GM19193 (cell line): ENCODE results near the gene TOMM22.
A peak's percentile ranks its signal among the peaks of the same experiment; 100 is the strongest.

Experiments used
- POLR2A ChIP-seq: IDR thresholded peaks from 4 replicates; pipeline ENCODE4 v1.6.1; 2011; ENCODE audit not compliant: insufficient read depth, insufficient read length; ENCODE audit errors: extremely low read depth

TOMM22 gene

GRCh38 chr22:38681582-38682335, at the start of gene TOMM22:
TSS of gene TOMM22 (plus strand) at chr22:38681957. CDS start at chr22:38681979, 22 bp downstream.
- peak; percentile 91 for TF ChIP-seq POLR2A

DNA sequence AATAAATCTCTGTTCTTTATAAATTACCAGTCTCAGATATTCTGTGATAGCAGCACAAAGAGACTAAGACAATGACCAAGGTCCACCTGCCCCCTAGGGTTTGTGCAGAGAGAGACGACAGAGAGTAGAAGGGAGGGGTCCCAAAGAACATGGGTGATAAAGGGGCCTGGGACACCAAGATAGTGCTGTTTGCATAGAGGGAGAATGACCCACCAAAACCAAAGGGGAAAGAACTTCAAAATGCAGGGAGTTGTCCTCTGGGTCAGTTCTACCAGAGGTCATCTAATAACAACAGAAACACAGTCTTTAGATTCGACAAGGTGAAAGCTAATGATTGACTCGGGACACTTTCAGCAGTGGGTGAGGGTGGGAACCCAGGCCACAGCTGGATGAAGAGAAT, 49.2 kb upstream of the TOMM22 start:
- no peak for TF ChIP-seq POLR2A

GRCh38 chr22:38638216-38638615, 43.5 kb upstream of the TOMM22 start:
- TF ChIP-seq POLR2A, result no peak

DNA sequence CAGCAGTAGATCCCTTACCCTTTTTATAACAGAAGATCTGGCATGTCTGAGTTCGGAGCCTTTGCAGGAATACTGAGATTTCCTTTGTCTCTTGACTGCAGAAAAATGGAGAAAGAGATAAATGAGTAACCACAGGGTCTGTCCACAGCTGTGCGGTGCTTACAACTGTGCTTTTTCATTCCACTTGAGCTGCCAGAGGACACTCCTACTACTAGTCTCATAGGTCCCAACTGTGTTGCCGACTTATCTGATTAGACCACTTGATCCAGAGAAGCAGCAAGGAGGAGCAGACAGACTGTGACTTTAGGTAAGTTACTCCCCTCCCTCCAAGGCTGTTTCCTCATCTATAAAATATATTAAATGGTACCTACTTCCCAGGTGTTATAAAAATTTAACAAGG, 43.0 kb upstream of the TOMM22 start:
- no peak for TF ChIP-seq POLR2A

- no peak for TF ChIP-seq POLR2A
These were observed 40.2 kb upstream of the TOMM22 start for GRCh38 chr22:38641476-38642040.

DNA sequence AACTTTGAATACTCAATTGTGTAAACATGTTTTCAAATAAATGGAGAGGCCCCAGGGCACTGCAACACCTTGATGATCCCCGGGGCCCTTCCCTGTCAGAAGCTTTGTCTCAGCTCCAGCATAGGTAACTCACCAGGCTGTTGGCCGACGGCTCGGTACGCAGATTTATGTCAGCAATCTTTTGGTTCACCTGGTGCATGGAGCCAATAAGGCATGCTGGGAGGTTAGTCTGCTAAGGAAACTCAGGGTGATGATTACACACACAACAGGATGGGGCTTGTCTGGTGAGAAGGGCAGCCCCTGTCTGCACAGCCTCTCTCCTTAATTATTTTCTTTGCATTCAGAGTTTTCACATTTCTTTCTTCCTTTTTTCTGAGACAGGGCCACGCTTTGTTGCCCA, 36.3 kb upstream of the TOMM22 start:
- no peak for TF ChIP-seq POLR2A

DNA sequence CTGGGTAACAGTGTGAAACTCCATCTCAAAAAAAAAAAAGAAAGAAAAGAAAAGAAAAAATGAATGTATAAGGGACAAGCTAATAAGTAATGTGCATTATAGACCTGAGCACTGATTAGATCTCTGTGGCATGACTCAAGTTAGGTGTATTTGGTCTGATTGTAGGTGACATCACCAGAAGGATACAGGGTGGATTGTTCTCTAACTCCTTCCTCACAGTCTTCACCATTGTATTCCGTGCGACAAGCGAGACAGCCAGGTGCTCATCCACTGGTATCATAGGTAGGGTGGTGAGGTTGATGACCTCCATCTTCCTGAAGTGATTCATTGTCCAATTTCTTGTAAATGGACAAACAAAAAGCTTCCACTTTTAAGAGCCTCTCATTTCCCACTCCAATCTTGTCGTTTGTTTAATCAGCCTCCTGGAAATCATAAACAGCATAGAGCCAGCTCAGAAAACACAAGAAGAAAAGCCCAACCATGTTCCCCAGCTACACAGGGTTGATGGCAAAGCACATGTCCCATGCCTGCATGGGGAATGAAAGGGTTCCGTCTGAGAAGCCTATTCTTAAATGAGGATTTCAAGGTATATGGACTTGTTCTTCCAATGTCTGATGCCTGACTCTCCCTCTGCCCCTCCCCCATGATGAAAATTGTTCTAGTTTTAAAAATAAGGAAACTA, 31.8 kb upstream of the TOMM22 start:
- TF ChIP-seq POLR2A, result no peak

GRCh38 chr22:38652859-38653258, 28.9 kb upstream of the TOMM22 start:
- TF ChIP-seq POLR2A, result no peak

GRCh38 chr22:38653741-38654140, 28.0 kb upstream of the TOMM22 start:
- TF ChIP-seq POLR2A, result no peak

DNA sequence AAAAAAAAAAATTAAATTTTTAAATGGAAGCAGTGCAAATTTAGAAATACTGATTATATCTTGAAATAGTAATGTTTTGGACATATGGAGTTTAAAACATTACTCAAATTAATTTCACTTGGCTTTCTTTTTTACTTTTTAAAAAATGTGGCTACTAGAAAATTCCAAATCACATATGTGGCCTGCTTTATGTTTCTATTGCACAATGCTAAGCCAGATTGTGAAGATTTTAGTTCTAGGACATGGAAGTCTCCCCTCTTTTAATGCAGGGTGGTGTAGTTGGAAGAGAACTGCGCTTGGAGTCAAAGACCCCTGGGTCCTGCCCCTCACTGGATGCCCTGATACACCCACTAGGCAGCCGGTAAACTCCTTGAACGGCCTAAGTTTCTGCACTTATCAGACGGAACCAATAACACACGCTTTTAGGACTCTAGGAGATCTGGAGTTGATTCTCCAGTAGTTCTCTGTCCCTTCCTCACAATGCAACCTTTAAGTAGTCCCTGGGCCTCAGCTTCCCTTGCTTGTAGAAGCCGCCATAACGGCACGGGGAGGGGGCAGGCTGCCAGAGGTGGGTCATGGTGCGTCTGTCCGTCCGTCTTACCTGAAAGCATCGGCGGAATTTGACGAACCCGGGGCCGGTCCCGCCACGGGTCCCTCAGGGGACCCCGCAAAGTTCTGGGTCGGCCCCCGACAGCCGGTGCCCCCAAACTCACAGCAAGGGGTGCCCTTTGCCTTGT, 26.1 kb upstream of the TOMM22 start:
- no peak for TF ChIP-seq POLR2A

DNA sequence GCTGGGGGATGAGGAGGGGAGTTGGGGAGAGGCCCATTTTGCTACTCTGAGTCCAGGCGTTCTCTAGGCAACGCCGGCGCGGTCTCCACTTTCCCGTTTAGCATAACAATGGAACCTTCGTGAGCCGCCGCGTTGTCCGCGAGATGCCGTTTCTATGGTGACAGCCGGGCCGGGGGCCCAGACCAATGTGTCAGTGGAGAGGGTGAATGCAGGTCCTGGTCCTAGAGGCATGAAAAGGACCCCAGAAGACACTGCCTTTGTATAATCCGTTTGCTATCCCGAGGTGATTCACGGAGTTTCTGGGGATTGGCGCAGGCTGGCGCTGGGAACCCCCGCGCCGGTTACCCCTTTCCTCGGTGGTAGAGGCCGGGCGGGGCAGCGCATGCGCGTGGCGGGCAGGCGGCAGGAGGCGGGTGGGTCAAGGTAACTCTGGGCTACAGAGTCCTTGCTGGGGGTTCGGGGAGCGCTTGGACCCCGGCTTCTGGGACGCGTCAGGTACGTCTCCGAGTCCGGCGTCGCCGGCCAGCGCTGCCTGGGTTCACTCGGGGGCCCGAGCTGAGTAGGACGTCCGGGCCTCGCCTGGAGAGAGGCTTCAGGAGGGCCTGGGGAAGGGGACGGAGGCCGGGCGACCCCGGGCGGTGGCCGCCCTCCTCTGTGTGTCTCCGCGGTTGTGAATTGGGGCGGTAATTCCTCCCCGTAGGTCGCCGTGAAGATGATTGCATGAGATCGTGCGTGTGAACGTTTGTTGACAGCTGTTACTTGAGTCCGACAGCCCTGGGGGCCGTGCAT, 25.3 kb upstream of the TOMM22 start, which contains the start of the genes CBY1 and FAM227A:
Gene CBY1 (plus strand): TSS at position 383 of the 789 bp plus-strand sequence. CDS start 11,417 bp downstream, outside the sequence.
Gene FAM227A (minus strand): TSS at position 137 of the 789 bp plus-strand sequence. CDS start 6,224 bp downstream, outside the sequence.
- peak; percentile 62 for TF ChIP-seq POLR2A

DNA sequence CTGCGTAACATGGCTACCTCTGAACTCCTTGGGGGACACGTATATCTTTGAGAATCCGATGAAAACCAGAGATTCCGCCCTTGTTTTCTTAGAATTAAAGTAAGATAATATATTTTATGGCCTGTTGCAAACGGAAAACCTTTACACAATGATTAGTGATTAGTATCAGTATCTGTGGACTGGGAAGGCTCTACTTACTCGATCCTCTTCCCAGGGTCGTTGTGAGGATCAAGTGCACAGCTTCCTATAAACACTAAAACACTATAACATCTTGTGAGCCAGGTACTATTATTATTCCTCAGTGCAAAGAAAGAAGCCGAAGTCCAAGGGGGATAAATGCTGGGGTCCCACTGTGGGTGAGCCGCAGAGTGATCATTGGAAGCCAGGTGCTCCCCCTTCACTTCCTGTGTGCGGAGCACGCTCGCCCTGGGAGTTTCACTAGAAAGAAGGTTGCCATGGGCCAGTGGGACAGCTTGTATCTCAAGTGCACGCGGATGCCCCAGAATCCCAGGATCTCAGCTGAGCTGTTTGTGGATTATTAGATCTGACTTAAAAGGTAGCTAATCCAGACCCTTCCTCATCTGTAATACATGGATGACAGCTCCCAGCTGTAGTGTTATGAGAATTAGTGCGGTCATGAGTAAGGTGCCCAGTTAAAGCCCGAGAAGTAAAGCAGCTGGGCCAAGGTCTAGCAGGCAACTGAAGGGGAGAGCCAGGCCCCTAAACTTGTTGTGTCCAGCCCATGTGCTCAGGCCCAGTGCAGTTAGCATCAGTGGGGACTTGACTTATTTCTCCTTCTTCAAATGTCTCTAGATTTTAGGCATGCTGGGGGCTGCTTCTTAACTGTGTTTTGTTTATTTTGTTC, 24.5 kb upstream of the TOMM22 start:
- no peak for TF ChIP-seq POLR2A

DNA sequence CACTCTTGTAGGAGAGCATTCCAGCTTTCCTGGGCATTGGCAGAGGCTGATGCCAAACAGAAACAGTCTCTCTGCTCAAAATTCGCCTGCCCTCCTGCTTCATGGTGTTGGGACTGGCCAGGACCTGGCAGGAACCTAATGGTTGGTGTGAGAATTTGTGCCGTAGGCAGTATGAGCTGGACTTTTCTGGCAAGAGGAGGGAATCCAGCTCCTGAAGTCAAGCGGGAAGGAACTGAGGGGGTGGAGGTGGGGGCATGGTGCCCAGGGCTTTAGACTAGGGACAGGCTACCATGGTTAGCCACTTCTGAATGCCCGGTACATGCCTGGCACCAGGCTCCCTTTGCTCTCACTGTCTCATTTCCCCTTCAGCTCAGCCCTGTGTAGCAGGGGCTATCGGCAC, 6.9 kb upstream of the TOMM22 start:
- TF ChIP-seq POLR2A, result no peak
